Mammary epithelial cell (primary cell): ENCODE measurements around the gene PIK3R3.

ENCODE experiments used
- EZH2 ChIP-seq: IDR thresholded peaks from 2 replicates; pipeline ENCODE4 v1.6.1; 2012; ENCODE audit warnings: low read length, inconsistent platforms, borderline replicate concordance
- TF ChIP-seq, protein P1 (sequence below), 2 donors: IDR thresholded peaks in 1 of 2; conservative IDR thresholded peaks in 1 of 2; 2 replicates each; pipeline ENCODE4 v1.5.1; 2011 to 2012; ENCODE audit warnings: inconsistent platforms in 2 of 2, low read length in 2 of 2, mild to moderate bottlenecking in 2 of 2, control low read depth in 1 of 2, low read depth in 1 of 2; ENCODE audit not compliant: insufficient read depth in 1 of 2; ENCODE audit errors: extremely low read depth in 1 of 2

DNA sequence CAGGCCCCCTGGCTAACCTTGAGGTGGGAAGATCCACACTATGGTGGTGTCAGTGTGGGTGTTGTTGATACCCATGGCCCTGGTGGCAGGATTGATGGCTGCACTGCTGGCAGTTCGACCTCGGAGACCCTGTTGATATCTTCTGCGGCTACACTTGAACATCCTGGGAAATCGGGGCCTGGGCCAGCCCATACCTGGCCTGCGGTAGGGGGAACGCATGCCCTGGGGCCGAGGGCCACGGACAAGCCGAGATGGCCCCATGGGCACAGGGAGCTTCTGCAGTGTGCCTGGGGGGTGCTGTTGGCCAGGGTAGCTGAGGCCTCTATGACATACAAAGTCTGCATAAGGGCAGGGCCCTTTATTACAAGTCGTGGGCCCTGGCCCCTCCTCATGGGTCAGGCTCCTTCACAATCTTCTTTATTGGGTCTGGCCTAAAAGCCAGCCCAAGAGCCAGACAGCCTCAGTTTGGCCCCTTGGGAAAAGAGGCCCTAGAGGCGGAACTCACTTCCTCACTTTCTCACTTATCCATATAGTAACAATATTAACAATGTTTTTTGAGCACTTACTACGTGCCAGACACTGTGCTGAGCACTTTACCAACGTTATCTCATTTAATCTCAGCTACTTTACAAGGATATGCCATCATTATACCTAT lies 43.9 kb upstream of the PIK3R3 start, which contains the start of gene P3R3URF:
- TF ChIP-seq, protein P1, sequence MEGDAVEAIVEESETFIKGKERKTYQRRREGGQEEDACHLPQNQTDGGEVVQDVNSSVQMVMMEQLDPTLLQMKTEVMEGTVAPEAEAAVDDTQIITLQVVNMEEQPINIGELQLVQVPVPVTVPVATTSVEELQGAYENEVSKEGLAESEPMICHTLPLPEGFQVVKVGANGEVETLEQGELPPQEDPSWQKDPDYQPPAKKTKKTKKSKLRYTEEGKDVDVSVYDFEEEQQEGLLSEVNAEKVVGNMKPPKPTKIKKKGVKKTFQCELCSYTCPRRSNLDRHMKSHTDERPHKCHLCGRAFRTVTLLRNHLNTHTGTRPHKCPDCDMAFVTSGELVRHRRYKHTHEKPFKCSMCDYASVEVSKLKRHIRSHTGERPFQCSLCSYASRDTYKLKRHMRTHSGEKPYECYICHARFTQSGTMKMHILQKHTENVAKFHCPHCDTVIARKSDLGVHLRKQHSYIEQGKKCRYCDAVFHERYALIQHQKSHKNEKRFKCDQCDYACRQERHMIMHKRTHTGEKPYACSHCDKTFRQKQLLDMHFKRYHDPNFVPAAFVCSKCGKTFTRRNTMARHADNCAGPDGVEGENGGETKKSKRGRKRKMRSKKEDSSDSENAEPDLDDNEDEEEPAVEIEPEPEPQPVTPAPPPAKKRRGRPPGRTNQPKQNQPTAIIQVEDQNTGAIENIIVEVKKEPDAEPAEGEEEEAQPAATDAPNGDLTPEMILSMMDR (conservative IDR thresholded peaks at IDR 0.05 in 1 of 2, IDR thresholded peaks at IDR 0.05 in 1 of 2; ENCODE audit: extremely low read depth in 1 of 2, insufficient read depth in 1 of 2, low read depth in 1 of 2, low read length in 2 of 2) = no peak
- no peak for TF ChIP-seq EZH2
